Endothelial cell (in vitro differentiated cells): ENCODE measurements around the gene MYO16. TPM values are rescaled to one million over a fixed set of nuclear protein-coding genes. Genes with fewer than 3 reads are reported as not detected.
"Not testable (repeated sequence)": the region's sequence is repeated elsewhere in the genome, so short reads cannot be mapped to it uniquely, and the experiment has no call there.

Experiments used
- DNase-seq: peaks from one replicate; pipeline ENCODE4 v3.0.0; 2021; ENCODE audit warnings: low spot score
- H3K27ac Mint-ChIP-seq: one replicate; pipeline ENCODE4 v1.8.0; 2021; ENCODE audit warnings: mixed read lengths, inconsistent platforms; ENCODE audit not compliant: unreplicated experiment
- H3K27me3 Mint-ChIP-seq: one replicate; pipeline ENCODE4 v1.8.0; 2021; ENCODE audit warnings: mild to moderate bottlenecking, moderate library complexity, mixed read lengths, inconsistent platforms; ENCODE audit not compliant: unreplicated experiment
- H3K36me3 Mint-ChIP-seq: one replicate; pipeline ENCODE4 v1.8.0; 2021; ENCODE audit warnings: mild to moderate bottlenecking, low read depth, mixed read lengths, inconsistent platforms; ENCODE audit not compliant: unreplicated experiment
- H3K4me1 Mint-ChIP-seq: one replicate; pipeline ENCODE4 v1.8.0; 2021; ENCODE audit warnings: mild to moderate bottlenecking, mixed read lengths, inconsistent platforms; ENCODE audit not compliant: unreplicated experiment
- H3K4me3 Mint-ChIP-seq: one replicate; pipeline ENCODE4 v1.8.0; 2021; ENCODE audit warnings: mild to moderate bottlenecking, mixed read lengths, inconsistent platforms; ENCODE audit not compliant: unreplicated experiment
- H3K9me3 Mint-ChIP-seq: one replicate; pipeline ENCODE4 v1.8.0; 2021; ENCODE audit warnings: mixed read lengths, inconsistent platforms; ENCODE audit not compliant: unreplicated experiment
- CTCF ChIP-seq: fragments of 200-600 bp; sonication (generic); IDR thresholded peaks from one replicate; pipeline ENCODE4 v1.5.0; 2021; ENCODE audit warnings: antibody characterized with exemption; ENCODE audit not compliant: unreplicated experiment
- total RNA-seq: library from RNA; stranded (reverse); fragmentation: NEBNext Ultra II Directional; extraction: Animal tissue kit (Norgen Biotek cat#: 25700); gene quantifications from one replicate; pipeline ENCODE4 v1.2.1, GENCODE V29; 2021; ENCODE audit not compliant: unreplicated experiment

MYO16 gene
- total RNA-seq, 1 donor from 2014 or later, result 1.4 TPM

GRCh38 chr13:109087916-109088623 lies 458.7 kb downstream of the MYO16 start:
- H3K4me1 Mint-ChIP-seq, result peaks cover 16% of the 10 kb centered on the region
- H3K4me3 Mint-ChIP-seq, result no peak overlapping the region
- no peaks in the 10 kb centered on the region for H3K36me3 Mint-ChIP-seq
- DNase-seq, result no peak
- peaks cover 4% of the 10 kb centered on the region for H3K27me3 Mint-ChIP-seq
- H3K27ac Mint-ChIP-seq, result no peak overlapping the region
- no peaks in the 10 kb centered on the region for H3K9me3 Mint-ChIP-seq
- TF ChIP-seq CTCF, result no peak

DNA sequence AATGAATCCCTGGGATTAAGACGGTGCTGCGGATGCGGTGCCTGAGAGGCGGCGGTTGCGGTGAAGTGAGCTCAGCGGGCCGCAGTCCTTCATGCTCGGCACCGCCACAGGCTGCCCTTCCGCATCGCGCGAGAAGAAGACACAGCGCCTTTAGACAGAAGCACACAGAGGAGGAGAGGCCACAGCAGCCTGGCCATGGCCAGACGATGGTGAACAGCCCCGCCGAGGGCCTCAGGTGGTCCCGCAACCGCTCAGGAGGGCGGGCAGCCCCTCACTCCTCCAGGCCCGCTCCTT lies 459.2 kb downstream of the MYO16 start:
- H3K9me3 Mint-ChIP-seq, result peaks cover 3% of the 10 kb centered on the region
- H3K4me1 Mint-ChIP-seq, result peaks cover 20% of the 10 kb centered on the region
- H3K27me3 Mint-ChIP-seq, result peaks cover 4% of the 10 kb centered on the region
- H3K4me3 Mint-ChIP-seq, result no peak overlapping the region
- no peaks in the 10 kb centered on the region for H3K36me3 Mint-ChIP-seq
- no peak for TF ChIP-seq CTCF
- no peak for DNase-seq
- H3K27ac Mint-ChIP-seq, result no peak overlapping the region

GRCh38 chr13:109090796-109091195 lies 461.4 kb downstream of the MYO16 start:
- Mint-ChIP-seq H3K4me1 (peaks cover 37% of the 10 kb centered on the region), H3K27me3 (peaks cover 5% of the 10 kb centered on the region), H3K9me3 (peaks cover 8% of the 10 kb centered on the region), H3K36me3 (no peaks in the 10 kb centered on the region), H3K4me3 (no peak overlapping the region), H3K27ac (no peak overlapping the region)
- TF ChIP-seq CTCF, result no peak
- DNase-seq, result no peak

DNA sequence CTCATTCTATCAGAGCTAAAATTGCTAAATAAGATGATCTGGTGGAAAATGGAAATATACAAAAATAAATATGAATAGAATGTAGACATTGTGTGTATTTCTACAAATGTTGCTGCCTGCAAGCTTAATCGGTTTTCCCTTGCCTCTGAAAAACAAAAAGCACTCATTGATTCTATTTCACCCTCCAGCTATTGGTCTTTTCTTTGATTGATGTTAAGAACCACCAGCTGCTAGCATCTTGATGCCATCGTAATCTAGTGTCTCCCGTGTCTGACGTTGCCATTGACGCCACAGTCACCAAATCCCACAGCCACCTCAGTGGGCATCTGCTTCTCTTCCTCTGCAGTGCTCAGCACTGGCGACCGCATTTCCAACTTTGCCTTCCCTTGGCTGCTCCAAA lies 461.8 kb downstream of the MYO16 start:
- H3K27me3 Mint-ChIP-seq, result peaks cover 5% of the 10 kb centered on the region
- H3K27ac Mint-ChIP-seq, result no peak overlapping the region
- peaks cover 8% of the 10 kb centered on the region for H3K9me3 Mint-ChIP-seq
- H3K36me3 Mint-ChIP-seq, result no peaks in the 10 kb centered on the region
- TF ChIP-seq CTCF, result no peak
- no peak for DNase-seq
- no peak overlapping the region for H3K4me3 Mint-ChIP-seq
- peaks cover 42% of the 10 kb centered on the region for H3K4me1 Mint-ChIP-seq

- H3K4me3 Mint-ChIP-seq, H3K27ac Mint-ChIP-seq, H3K27me3 Mint-ChIP-seq, H3K9me3 Mint-ChIP-seq, H3K36me3 Mint-ChIP-seq, DNase-seq: not testable (repeated sequence)
- H3K4me1 Mint-ChIP-seq, result peaks cover 43% of the 10 kb centered on the region
Measured at GRCh38 chr13:109092186-109092585, 462.8 kb downstream of the MYO16 start.
